HG03103 (cell line): Measurements from ENCODE around the gene GPR141.
"Not testable (repeated sequence)": the region's sequence is repeated elsewhere in the genome, so short reads cannot be mapped to it uniquely, and the experiment has no call there.

ENCODE experiments used
- ATAC-seq: cut with Tn5 transposase; IDR thresholded peaks from one replicate; pipeline ENCODE4 v1.9.1; 2021; ENCODE audit warnings: low read depth; ENCODE audit not compliant: unreplicated experiment

GPR141 gene

DNA sequence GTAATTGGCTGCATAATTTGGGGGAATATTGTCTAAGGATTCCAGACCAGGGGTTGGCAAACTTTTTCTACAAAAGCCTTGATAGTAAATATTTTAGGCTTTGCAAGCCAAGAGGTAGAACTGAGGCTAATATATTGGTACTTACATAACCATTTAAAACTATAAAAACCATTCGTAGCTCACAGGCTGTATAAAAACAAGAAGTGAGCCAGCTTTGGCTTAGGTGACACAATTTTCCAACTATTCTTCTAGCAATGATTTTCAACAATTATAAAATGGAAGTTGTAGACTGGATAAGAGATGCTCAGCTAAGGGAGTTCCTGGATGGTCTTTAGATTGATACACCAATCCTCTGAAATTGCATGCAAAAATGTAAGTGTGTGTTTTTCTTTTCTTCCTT, 1.4 kb downstream of the GPR141 start:
- ATAC-seq, result no peak

DNA sequence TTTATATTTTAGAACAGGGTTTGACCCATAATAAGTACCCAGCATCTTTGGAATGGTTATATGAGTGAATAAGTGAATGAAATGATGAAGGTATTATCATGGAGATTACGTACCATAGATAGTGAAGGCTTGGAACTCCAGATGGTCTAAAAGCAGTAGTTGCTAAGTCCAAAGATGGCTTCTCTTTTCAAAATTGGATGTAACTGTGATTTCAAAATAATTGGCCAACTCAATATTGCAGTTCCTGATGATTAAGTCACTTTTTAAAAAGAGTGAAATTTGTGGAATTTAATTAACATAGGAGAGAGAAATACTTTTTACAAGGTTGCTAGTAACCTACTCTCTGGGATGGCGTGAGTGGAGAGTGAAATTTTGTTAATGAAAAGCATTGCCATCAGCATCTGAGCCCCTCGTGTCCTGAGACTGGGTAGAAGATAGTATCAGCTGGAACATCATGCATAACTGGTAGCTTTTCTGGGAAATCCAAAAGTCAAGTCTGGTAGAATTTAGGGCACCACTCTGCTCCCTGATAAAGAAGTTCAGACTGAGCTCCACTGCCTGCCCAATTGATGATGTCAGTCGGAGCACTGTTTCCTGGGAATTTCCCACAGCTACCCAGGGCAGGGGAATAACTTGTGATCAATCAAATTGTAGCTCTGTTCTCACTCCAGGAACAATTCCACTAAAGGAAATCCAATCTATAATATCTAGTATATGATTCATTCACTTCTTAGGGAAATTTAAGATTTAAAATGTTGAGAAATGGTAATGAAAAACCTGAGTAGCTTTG, 3.2 kb downstream of the GPR141 start:
- ATAC-seq, result no peak

- no peak for ATAC-seq
These were observed 6.6 kb downstream of the GPR141 start for GRCh38 chr7:37690206-37690605.

DNA sequence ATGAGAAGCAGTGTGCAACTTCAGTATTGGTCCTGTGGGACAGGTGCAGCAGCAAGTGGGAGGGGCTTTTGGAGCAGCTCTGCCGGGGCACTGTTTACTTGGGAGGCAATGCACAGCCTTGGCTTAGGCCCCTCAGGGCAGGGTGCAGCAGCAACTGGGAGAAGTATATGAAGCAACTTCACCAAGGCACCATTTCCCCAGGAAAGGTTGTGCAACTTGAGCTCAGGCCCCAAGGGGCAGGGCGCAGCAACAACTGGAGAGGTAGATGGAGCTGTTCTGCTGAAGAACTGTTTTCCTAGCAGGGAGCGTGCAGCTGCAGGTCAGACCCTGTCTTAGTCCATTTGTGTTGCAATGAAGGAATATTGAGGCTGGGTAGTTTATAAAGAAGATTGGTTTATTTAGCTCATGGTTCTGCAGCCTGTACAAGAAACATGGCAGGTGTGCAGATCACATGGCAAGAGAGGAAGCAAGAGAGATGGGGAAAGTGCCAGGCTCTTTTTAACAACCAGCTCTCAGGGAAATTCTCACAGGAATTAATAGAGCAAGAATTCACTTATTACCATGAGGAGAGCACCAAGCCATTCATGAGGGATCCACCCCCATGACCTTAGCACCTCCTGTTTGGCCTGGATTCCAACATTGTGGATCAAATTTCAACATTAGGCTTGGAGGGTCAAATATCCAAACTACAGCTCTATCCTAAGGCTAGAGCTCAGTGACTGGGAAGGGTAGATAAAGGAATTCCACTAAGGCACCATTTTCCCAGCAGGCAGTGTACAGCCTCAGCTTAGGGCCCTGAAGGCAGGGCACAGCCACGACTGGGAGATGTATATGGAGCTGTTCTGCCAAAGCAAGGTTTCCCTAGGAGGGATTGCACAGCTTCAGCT, 10.9 kb downstream of the GPR141 start:
- ATAC-seq, result no peak

GRCh38 chr7:37698276-37698675, 14.7 kb downstream of the GPR141 start:
- no peak for ATAC-seq

- ATAC-seq, result no peak
These were observed 15.2 kb downstream of the GPR141 start for GRCh38 chr7:37698782-37699181.

- no peak for ATAC-seq
These were observed 18.2 kb downstream of the GPR141 start for GRCh38 chr7:37701769-37702168.

- no peak for ATAC-seq
These were observed 19.8 kb downstream of the GPR141 start for GRCh38 chr7:37703361-37703760.

GRCh38 chr7:37704328-37704833, 20.8 kb downstream of the GPR141 start:
- not testable (repeated sequence) for ATAC-seq

DNA sequence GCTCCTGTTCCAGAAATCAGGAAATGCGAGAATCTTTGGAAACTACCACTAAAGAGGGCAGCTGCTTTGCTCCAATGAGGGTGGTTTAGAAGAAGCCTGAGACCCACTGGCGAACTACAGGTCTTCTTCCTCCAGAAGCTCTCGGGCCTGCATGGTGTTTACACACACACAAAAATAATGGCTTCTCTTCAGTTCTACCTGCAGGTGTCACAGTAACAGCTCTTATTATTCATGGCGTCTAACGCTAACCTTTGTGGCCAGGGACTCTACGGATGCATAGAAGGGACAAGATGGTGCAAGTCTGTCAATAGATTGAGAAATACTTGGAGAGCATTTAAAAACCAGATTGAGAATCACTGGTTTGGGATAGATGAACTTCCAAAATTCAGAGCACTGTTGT, 22.4 kb downstream of the GPR141 start:
- no peak for ATAC-seq

- no peak for ATAC-seq
These were observed 23.2 kb downstream of the GPR141 start for GRCh38 chr7:37706804-37707203.

GRCh38 chr7:37707754-37708485, 24.4 kb downstream of the GPR141 start:
- no peak for ATAC-seq

GRCh38 chr7:37709631-37710509, 26.3 kb downstream of the GPR141 start:
- ATAC-seq, result peak; percentile 90

- ATAC-seq, result no peak
These were observed 30.0 kb downstream of the GPR141 start for GRCh38 chr7:37713613-37714012.

DNA sequence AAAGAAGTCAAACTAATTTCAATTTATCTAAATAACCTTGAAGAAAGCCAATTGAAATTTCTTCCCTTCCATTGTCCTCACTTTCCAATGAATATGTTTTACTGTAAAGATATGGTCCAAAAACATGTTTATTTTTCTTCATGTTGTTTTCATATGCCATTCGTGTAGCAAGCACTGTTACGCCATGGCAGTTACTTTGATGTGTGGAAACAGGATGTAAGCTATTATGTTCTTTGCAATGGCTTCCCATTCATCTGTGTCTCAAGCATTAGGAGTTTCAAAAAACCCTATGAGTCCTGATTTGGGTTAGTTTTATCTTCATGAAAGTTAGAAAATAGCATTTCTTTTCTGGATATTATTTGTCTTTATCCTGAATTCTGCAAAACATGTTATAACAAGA, 31.0 kb downstream of the GPR141 start:
- no peak for ATAC-seq

GRCh38 chr7:37718585-37718984, 35.0 kb downstream of the GPR141 start:
- peak; percentile 60 for ATAC-seq

DNA sequence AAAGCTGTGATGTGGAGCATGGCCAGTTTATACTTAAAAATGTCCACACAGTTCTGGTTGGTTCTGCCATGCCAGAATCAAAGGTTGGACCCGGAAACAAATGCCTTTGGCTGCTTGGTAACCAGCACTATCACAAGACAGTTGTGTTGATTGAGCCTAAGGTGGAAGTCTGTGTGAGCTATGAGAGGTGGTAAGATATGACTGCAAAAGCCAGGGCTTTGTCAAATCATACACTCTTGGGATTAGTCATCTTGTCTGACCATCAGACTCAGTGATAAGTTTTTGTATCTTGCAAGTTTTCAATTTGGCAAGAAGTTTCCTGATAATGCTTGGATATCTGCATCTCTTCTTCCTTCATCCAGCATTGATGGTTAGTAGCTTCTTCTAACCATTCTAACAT, 35.5 kb downstream of the GPR141 start:
- peak; percentile 89 for ATAC-seq

DNA sequence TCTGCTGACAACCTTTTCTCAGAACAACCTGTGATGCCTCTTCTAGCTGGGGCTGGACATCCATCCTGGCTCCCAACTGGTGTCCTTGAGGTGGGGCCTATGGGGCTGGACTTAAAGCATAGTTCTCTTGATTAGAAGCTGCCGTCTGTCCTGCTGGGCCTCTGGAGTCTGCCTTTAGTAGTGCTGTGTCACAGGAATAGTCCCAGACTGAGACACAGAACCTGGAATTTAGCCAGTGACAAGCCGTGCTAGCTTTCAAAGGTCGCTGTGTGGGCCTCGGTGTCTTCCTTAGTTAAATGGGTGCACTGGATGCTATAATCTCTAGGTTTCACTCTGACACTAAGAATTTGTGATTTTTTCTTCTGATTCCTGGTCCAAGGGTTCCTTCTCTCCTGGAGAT, 41.2 kb downstream of the GPR141 start:
- no peak for ATAC-seq

- no peak for ATAC-seq
These were observed 42.5 kb downstream of the GPR141 start for GRCh38 chr7:37726016-37726415.

GRCh38 chr7:37728747-37729146, 45.2 kb downstream of the GPR141 start:
- ATAC-seq, result no peak
